Heart right ventricle (tissue), 16 donors: ENCODE data around the gene GPRIN3. TPM values are rescaled to one million over a fixed set of nuclear protein-coding genes. Genes with fewer than 3 reads are reported as not detected.

Experiments used
- ATAC-seq, 8 donors: fragments of 200-7000 bp; cut with Tn5 transposase; one replicate each; pipeline ENCODE4 v1.9.1; 2020; ENCODE audit warnings: mild to moderate bottlenecking in 8 of 8, moderate library complexity in 8 of 8, moderate number of reproducible peaks in 1 of 8
- DNase-seq, 2 donors: peaks; one replicate each; pipeline ENCODE4 v3.0.0-alpha.2; 2020
- H3K27ac ChIP-seq, 10 donors: fragments of 200-600 bp; sonication (generic) in 2 of 10; one replicate each; pipeline versions ENCODE4 v1.5.0 to v1.8.0; 2020 to 2022; ENCODE audit warnings: mild to moderate bottlenecking in 3 of 10
- H3K27me3 ChIP-seq, 7 donors: fragments of 200-600 bp; one replicate each; pipeline ENCODE4 v1.8.0; 2021 to 2022; ENCODE audit warnings: mild to moderate bottlenecking in 2 of 7
- H3K36me3 ChIP-seq, 9 donors: fragments of 200-600 bp; sonication (generic) in 1 of 9; one replicate each; pipeline versions ENCODE4 v1.5.0 to v1.8.0; 2020 to 2022; ENCODE audit warnings: mild to moderate bottlenecking in 2 of 9
- H3K4me1 ChIP-seq, 9 donors: fragments of 200-600 bp; sonication (generic) in 1 of 9; one replicate each; pipeline versions ENCODE4 v1.5.0 to v1.8.0; 2020 to 2022; ENCODE audit warnings: mild to moderate bottlenecking in 4 of 9
- H3K4me3 ChIP-seq, 10 donors: fragments of 200-600 bp; sonication (generic) in 2 of 10; one replicate each; pipeline versions ENCODE4 v1.5.0 to v1.8.0; 2020 to 2022; ENCODE audit warnings: mild to moderate bottlenecking in 7 of 10, moderate library complexity in 2 of 10
- H3K9me3 ChIP-seq, 11 donors: fragments of 200-600 bp in 10 of 11; sonication (generic) in 2 of 11; one replicate each; pipeline versions ENCODE4 v1.5.0 to v1.8.0; 2013 to 2022; ENCODE audit warnings: mild to moderate bottlenecking in 2 of 11, control low read depth in 1 of 11, moderate library complexity in 1 of 11
- CTCF ChIP-seq, 9 donors: fragments of 200-600 bp; sonication (generic) in 2 of 9; IDR thresholded peaks; one replicate each; pipeline versions ENCODE4 v1.5.0 to v1.8.0; 2021 to 2022; ENCODE audit warnings: antibody characterized with exemption in 9 of 9, mild to moderate bottlenecking in 5 of 9, moderate library complexity in 1 of 9
- WGBS, 2 donors: extraction: QIAGEN DNeasy Blood & Tissue Kit; methylation state at CpG; one replicate each; pipeline ENCODE4 v1.1.7; 2013; ENCODE audit warnings: inconsistent platforms in 1 of 2; 5-methylcytosine and 5-hydroxymethylcytosine counted together
- intact Hi-C, 10 donors: fragments of 100-400 bp; cut with DNase I; formaldehyde crosslinking; loops; one replicate each; pipeline versions ENCODE4 v1.11.1 to v1.14.2; 2022
- polyA plus RNA-seq, 2 donors: library from polyadenylated mRNA; stranded (reverse); fragments of 200-250 nt; gene quantifications; one replicate each; pipeline ENCODE4 v1.2.3, GENCODE V29; 2013
- total RNA-seq, 10 donors: library from RNA; stranded (reverse); fragmentation: NEBNext Ultra II Directional in 3 of 10; extraction: Animal tissue kit (Norgen Biotek cat#: 25700) in 3 of 10; gene quantifications; one replicate each; pipeline versions ENCODE4 v1.2.1 to v1.2.4, GENCODE V29; 2021 to 2023
- donor health status: Arrhythmogenic right ventricular cardiomyopathy.
- donor health status: ischemic (EF 13 %, LVEDD 7.1; RV severe dilation, severe dysfunction).
- donor health status: healthy with polysubstance abuse.
- donor health status: DM: no; HTN: yes; CAD: no.
- donor health status: DM: no; HTN: no; CAD: no.
- donor health status: ischemic (EF 25% LVEDD 6.9; RV normal size, moderate dysfunction).
- donor health status: ischemic (EF 25% LVEDD 5.7; RV mildly dilated, moderate dysfunction).
- donor health status: healthy.
- donor health status: DM: yes; HTN: yes; CAD: no.
- donor health status: Ischemic cardiomyopathy.
- donor health status: ischemic (EF 35%, LVEDD 5.7; RV mildly dilated, moderate dysfunction).
- donor health status: nonischemic (EF 11% LVEDD 7.7; RV severe dilation, severe dysfunction).
- donor health status: DM: yes; HTN: yes; CAD: no.
- donor health status: PGD.
- donor health status: ischemic (EF 29% LVEDD 5.4; RV normal size, mild dysfunction).
- donor health status: nonischemic (EF 23%, LVEDD 6.1; RV moderate dilation, normal function).

The GPRIN3 gene
- total and polyA plus RNA-seq, 12 donors = 1.7 to 12.2 (median 9.5) TPM

- 93 to 97% methylated on average over 1 of the region's 1 CpG for WGBS, 2 donors
- intact Hi-C loops = no loop called here
- Histone ChIP-seq H3K36me3 (no peaks in the 10 kb centered on the region), H3K27me3 (peaks cover 0 to 10% (median 0%) of the 10 kb centered on the region in 7 donors), H3K27ac (no peak overlapping the region), H3K4me3 (no peak overlapping the region), H3K4me1 (no peaks in the 10 kb centered on the region), H3K9me3 (peaks cover 0 to 5% (median 0%) of the 10 kb centered on the region in 11 donors)
- DNase-seq = no peak
- no peak for ATAC-seq
- no peak for TF ChIP-seq CTCF (IDR thresholded peaks at IDR 0.05)
These were observed 93.3 kb downstream of the GPRIN3 start for GRCh38 chr4:89214308-89214707.

- no peak for ATAC-seq
- DNase-seq = no peak
- intact Hi-C loops = no loop called here
- Histone ChIP-seq H3K4me3 (no peak overlapping the region), H3K4me1 (no peaks in the 10 kb centered on the region), H3K27ac (no peak overlapping the region), H3K9me3 (peaks cover 0 to 6% (median 0%) of the 10 kb centered on the region in 11 donors), H3K36me3 (no peaks in the 10 kb centered on the region), H3K27me3 (peaks cover 0 to 8% (median 0%) of the 10 kb centered on the region in 7 donors)
- 60 to 72% methylated on average over 4 of the region's 4 CpGs for WGBS, 2 donors
- no peak for TF ChIP-seq CTCF (IDR thresholded peaks at IDR 0.05)
These were observed 94.3 kb downstream of the GPRIN3 start for GRCh38 chr4:89213382-89213701.

- no peak for TF ChIP-seq CTCF (IDR thresholded peaks at IDR 0.05)
- 63% methylated on average over 4 of the region's 4 CpGs for WGBS, 2 donors
These were observed 94.8 kb downstream of the GPRIN3 start for GRCh38 chr4:89212666-89213381.

GRCh38 chr4:89204624-89205023 is 103.0 kb downstream of the GPRIN3 start:
- intact Hi-C loops = no loop called here
- Histone ChIP-seq H3K27me3 (no peaks in the 10 kb centered on the region), H3K4me1 (no peaks in the 10 kb centered on the region), H3K4me3 (no peak overlapping the region), H3K9me3 (peaks cover 0 to 9% (median 0%) of the 10 kb centered on the region in 11 donors), H3K27ac (no peak overlapping the region), H3K36me3 (no peaks in the 10 kb centered on the region)
- ATAC-seq (no peak), DNase-seq (no peak)
- no peak for TF ChIP-seq CTCF (IDR thresholded peaks at IDR 0.05)
- WGBS, 2 donors = 51 to 54% methylated on average over 1 of the region's 1 CpG

More at GRCh38 chr4:89212666-89213381, 94.8 kb downstream of the GPRIN3 start:
- intact Hi-C loops = no loop called here
- ATAC-seq (no peak), DNase-seq (no peak)
- H3K4me1 ChIP-seq = no peaks in the 10 kb centered on the region
- H3K4me3 ChIP-seq = no peak overlapping the region
- no peaks in the 10 kb centered on the region for H3K36me3 ChIP-seq
- no peak overlapping the region for H3K27ac ChIP-seq
- peaks cover 0 to 6% (median 0%) of the 10 kb centered on the region in 11 donors for H3K9me3 ChIP-seq
- H3K27me3 ChIP-seq = peaks cover 0 to 6% (median 0%) of the 10 kb centered on the region in 7 donors
